Kidney capillary endothelial cell (primary cell): ENCODE measurements around the gene DPM1.

ENCODE experiments used
- DNase-seq: peaks from one replicate; pipeline ENCODE4 v3.0.0-alpha.2; 2018; ENCODE audit warnings: low spot score

Gene DPM1

DNA sequence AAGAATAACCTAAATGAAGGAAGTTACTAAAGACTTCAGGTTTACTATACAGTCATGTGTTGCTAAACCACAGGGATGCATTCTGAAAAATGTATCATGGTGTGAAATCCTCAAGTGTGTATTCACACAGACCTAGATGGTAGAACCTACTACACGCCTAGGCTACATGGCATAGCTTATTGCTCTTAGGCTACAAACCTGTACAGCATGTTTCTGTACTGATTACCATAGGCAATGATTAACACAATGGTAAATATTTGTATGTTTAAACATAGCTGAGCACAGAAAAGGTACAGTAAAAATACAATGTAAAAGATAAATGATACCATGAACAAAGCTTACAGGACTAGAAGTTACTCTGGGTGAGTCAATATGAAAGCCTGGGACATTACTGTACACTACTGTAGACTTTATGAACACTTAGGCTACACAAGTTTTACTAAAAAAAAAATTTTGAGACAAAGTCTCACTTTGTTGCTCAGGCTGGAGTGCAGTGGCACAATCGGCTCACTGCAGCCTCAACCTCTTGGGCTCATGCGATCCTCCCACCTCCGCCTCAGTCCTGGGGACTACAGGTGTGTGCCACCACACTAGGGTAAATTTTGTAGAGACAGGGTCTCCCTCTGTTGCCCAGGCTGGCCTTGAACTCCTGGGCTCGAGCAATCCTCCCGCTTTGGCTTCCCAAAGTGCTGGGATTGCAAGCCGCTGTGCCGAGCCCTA is 63.1 kb downstream of the DPM1 start:
- no peak for DNase-seq

DNA sequence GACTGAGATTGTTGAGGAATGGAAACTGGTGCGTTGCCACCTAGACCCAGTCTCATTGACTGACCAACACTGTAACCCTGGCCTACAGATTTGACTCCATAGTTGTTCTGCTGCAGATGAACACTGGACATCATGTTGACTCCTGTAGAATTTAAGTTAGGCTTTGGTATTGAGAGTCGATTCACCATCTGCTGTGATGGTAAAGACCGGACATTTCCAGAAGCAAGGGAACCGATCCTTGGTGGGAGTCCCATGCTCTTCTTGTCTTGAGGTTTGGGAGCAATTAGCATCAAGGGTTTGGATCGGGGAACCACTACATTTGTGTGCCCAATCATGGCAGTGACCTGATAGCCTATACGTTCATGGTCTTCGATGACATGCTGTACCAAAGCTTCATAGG is 64.7 kb downstream of the DPM1 start:
- DNase-seq: no peak

DNA sequence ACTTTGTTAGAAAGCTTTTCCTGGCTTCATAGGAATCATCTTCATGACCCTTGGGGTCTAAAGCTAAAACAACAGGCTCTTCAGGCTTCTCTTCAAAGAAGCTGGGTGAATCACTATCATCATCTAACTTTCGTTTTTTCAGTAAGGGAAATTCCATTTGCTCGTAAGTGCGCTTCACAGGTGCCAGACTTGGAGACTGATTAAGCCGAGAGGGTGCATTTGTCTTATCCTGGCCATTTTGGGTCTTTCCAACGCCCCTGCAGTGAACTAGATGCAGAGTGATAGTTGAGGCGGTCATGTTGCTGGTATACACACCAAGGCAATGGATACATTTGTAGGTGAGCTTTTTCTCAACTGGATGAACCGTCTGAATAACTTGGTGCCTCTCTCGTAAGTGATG is 65.9 kb downstream of the DPM1 start:
- no peak for DNase-seq

DNA sequence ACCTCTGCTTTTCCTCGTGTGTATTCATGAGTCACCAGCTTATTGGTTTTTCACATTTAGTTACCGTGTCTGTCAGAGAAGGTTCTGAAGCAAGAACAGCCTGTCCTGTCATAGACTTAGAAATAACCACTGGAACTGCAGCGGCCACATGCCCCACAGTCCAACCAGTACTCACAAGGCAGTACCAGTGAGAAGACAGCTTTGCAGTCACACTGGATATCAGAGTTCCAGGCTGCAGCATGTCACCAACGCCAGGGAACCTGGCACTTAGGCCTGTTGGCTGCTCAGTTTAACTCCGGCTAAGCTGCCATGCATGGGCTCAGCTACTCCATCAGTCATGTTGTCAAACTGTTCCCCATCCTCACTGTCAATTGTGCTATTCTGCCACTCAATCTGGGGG is 67.2 kb downstream of the DPM1 start:
- no peak for DNase-seq

DNA sequence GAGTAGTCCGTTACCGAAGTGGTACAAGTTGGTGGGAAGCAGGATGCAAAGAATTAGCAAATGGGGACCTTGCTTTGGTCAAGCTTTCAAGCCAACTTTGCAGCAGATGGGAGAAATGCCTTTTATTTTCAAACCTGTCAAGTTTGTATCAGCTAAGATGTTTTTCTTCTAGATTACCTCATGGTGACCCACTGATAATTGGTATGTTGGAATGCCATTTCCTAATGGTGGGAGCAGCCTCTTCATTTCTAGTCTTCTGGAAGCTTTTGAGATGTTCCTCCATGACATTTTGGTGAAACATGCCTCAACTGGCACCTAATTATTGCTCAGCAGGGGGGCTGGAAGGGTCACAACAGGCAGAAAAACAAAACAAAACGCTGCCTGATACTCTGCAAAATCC is 70.8 kb downstream of the DPM1 start:
- no peak for DNase-seq

DNA sequence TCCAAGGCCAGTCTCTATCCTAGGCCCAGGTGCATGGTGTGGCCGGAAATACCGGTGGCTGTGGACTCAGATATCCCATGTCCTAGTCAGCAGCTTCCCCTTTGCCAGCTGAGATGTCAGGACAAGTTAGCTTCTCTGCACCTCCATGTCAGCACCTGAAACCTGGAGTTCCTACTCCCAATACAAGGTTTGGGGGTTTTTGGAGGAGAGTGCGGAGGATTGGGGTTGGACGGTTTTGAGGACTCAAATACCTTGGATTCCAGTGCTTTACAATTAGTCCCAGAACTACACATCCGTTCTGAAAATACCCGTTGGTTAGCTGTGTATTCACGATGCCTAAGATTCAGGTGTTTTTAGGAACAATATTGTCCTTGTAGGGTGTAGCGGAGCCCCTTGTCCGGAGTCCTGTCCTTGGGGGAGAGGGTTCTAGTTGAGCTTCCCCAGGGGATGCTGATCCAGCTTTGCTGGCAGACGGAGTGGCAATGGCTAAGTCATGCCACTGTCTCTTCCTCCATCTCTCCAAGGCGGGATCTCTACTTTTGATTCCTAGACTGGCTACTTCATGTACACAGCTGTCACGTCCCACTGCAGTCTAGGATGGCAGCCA is 72.0 kb downstream of the DPM1 start:
- DNase-seq: no peak

DNA sequence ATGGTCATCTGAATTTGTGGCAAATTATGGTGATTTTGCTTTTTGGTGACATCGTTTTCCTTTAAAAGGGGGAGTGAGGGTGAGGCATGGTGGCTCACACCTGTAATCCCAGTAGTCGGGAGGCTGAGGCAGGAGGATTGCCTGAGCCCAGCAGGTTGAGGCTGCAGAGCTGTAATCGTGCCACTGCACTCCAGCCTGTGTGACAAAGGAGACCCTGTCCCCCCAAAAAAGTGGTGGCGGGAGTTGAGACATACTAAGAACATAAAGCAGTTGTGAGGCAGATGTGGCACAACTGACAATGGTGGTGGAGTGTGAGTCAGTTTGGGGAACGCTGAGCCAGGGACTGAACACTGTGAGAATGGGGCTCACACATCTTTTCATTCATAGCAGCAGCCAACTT is 72.6 kb downstream of the DPM1 start:
- no peak for DNase-seq

DNA sequence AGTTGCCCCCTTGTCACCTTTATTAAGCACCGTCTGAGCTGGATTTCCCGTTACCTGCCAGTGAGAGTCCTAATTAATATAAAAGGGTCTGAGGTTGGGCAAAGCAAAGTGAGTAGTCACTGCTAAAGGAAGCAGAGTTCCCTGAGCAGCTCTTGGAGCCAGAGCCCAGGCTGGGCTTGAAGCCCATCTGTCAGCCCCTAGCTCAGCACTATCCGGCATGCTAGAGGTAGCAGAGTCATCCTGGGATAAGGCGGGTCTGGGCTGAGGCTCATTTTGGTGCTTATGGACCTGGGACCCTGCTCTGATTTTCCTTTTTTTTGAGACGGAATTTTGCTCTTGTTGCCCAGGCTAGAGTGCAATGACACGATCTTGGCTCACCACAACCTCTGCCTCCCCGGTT is 73.3 kb downstream of the DPM1 start:
- DNase-seq: no peak
